ENCODE data around the gene POLR3GL. TPM values are rescaled to one million over a fixed set of nuclear protein-coding genes. Genes with fewer than 3 reads are reported as not detected.

POLR3GL gene
- total RNA-seq, 1 donor from 2014 or later, result 12.0 TPM

GRCh38 chr1:145977486-145978470 lies 13.3 kb downstream of the POLR3GL start:
- peak; percentile 86 for DNase-seq (ENCODE audit: low spot score)
- TF ChIP-seq EZH2 (IDR thresholded peaks at IDR 0.05) (no peak), CTCF (IDR thresholded peaks at IDR 0.05) (peak; percentile 89), EZH2phosphoT487 (IDR thresholded peaks at IDR 0.05) (no peak)
- Histone ChIP-seq H3K4me1 (peaks cover 11% of the 10 kb centered on the region), H3K9ac (no peak overlapping the region), H4K20me1 (ENCODE audit: low read depth) (no peaks in the 10 kb centered on the region), H3F3A (ENCODE audit: low read depth) (peaks cover 18% of the 10 kb centered on the region), H3K4me2 (peak overlapping the region; percentile 19), H3K79me2 (ENCODE audit: low read depth) (no peaks in the 10 kb centered on the region), H2AFZ (replicated peaks) (peak overlapping the region; percentile 45), H3K9me3 (ENCODE audit: low read depth) (no peaks in the 10 kb centered on the region), H3K27ac (no peak overlapping the region), H3K36me3 (no peaks in the 10 kb centered on the region), H3K27me3 (no peaks in the 10 kb centered on the region), H3K4me3 (no peak overlapping the region)
- Mint-ChIP-seq H3K36me3 (no peaks in the 10 kb centered on the region), H3K4me3 (no peak overlapping the region), H3K9me3 (no peaks in the 10 kb centered on the region), H3K27ac (no peak overlapping the region), H3K27me3 (ENCODE audit: insufficient read depth, low read depth) (peaks cover 4% of the 10 kb centered on the region), H3K4me1 (peaks cover 2% of the 10 kb centered on the region)

DNA sequence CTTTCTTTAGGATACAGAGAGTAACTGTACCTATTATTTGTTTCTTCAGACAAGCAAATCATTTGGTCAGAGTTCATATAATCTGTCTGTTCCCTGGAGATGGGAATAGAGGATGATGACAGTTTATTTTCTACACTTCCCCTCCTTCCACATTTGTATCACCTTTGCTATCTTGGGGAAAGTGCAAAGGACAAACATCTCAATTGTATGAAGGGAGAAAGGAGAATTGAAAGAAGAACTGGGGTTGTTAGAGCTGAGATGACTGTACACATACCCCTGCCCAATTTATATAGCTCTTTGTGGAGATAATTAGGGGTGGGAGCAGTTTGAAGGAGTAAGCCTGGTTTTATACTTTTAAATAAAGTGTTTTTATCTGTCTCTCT lies 14.0 kb downstream of the POLR3GL start:
- Mint-ChIP-seq H3K9me3 (no peaks in the 10 kb centered on the region), H3K4me1 (peaks cover 2% of the 10 kb centered on the region), H3K4me3 (no peak overlapping the region), H3K36me3 (no peaks in the 10 kb centered on the region), H3K27ac (no peak overlapping the region), H3K27me3 (ENCODE audit: insufficient read depth, low read depth) (peaks cover 4% of the 10 kb centered on the region)
- H3K27ac ChIP-seq, result no peak overlapping the region
- no peaks in the 10 kb centered on the region for H3K36me3 ChIP-seq
- no peak overlapping the region for H3K9ac ChIP-seq
- no peaks in the 10 kb centered on the region for H3K79me2 ChIP-seq (ENCODE audit: low read depth)
- H3F3A ChIP-seq (ENCODE audit: low read depth), result peaks cover 18% of the 10 kb centered on the region
- TF ChIP-seq CTCF (IDR thresholded peaks at IDR 0.05) (no peak), EZH2 (IDR thresholded peaks at IDR 0.05) (no peak), EZH2phosphoT487 (IDR thresholded peaks at IDR 0.05) (no peak)
- no peaks in the 10 kb centered on the region for H3K9me3 ChIP-seq (ENCODE audit: low read depth)
- no peaks in the 10 kb centered on the region for H3K27me3 ChIP-seq
- H2AFZ ChIP-seq (replicated peaks), result no peak overlapping the region
- peak overlapping the region; percentile 70 for H3K4me2 ChIP-seq
- DNase-seq (ENCODE audit: low spot score), result no peak
- H4K20me1 ChIP-seq (ENCODE audit: low read depth), result no peaks in the 10 kb centered on the region
- H3K4me3 ChIP-seq, result no peak overlapping the region
- peaks cover 11% of the 10 kb centered on the region for H3K4me1 ChIP-seq

GRCh38 chr1:145978854-145979745 lies 14.6 kb downstream of the POLR3GL start:
- no peaks in the 10 kb centered on the region for H3K9me3 ChIP-seq (ENCODE audit: low read depth)
- H3K4me1 Mint-ChIP-seq, result peaks cover 2% of the 10 kb centered on the region
- no peaks in the 10 kb centered on the region for H3K27me3 ChIP-seq
- H3K27me3 Mint-ChIP-seq (ENCODE audit: insufficient read depth, low read depth), result peaks cover 4% of the 10 kb centered on the region
- H3K27ac Mint-ChIP-seq, result no peak overlapping the region
- no peak overlapping the region for H3K4me3 Mint-ChIP-seq
- no peak for TF ChIP-seq EZH2phosphoT487 (IDR thresholded peaks at IDR 0.05)
- TF ChIP-seq EZH2 (IDR thresholded peaks at IDR 0.05), result no peak
- TF ChIP-seq CTCF (IDR thresholded peaks at IDR 0.05), result peak; percentile 30
- H4K20me1 ChIP-seq (ENCODE audit: low read depth), result no peaks in the 10 kb centered on the region
- peak; percentile 91 for DNase-seq (ENCODE audit: low spot score)
- H3K4me3 ChIP-seq, result peak overlapping the region; percentile 28
- H3K4me1 ChIP-seq, result peaks cover 11% of the 10 kb centered on the region
- H3K79me2 ChIP-seq (ENCODE audit: low read depth), result no peaks in the 10 kb centered on the region
- H2AFZ ChIP-seq (replicated peaks), result no peak overlapping the region
- no peak overlapping the region for H3K27ac ChIP-seq
- peaks cover 18% of the 10 kb centered on the region for H3F3A ChIP-seq (ENCODE audit: low read depth)
- no peaks in the 10 kb centered on the region for H3K36me3 ChIP-seq
- H3K9ac ChIP-seq, result no peak overlapping the region
- no peaks in the 10 kb centered on the region for H3K9me3 Mint-ChIP-seq
- peak overlapping the region; percentile 70 for H3K4me2 ChIP-seq
- no peaks in the 10 kb centered on the region for H3K36me3 Mint-ChIP-seq

Measured in neural progenitor cell (in vitro differentiated cells).